Mucosa of descending colon (tissue), 3 donors: ENCODE results near the gene FNDC11. TPM values are rescaled to one million over a fixed set of nuclear protein-coding genes. Genes with fewer than 3 reads are reported as not detected.
"Not testable (repeated sequence)": the region's sequence is repeated elsewhere in the genome, so short reads cannot be mapped to it uniquely, and the experiment has no call there.

Experiments
- ATAC-seq: fragments of 200-7000 bp; cut with Tn5 transposase; one replicate; pipeline ENCODE4 v1.9.1; 2020; ENCODE audit warnings: mild to moderate bottlenecking, moderate library complexity
- DNase-seq, 3 donors: peaks; one replicate each; pipeline ENCODE4 v3.0.0-alpha.2; 2020
- H3K36me3 ChIP-seq: fragments of 200-600 bp; one replicate; pipeline ENCODE4 v1.8.0; 2021; ENCODE audit warnings: low read depth, mild to moderate bottlenecking
- H3K4me1 ChIP-seq: fragments of 200-600 bp; one replicate; pipeline ENCODE4 v1.8.0; 2021; ENCODE audit warnings: low read depth, mild to moderate bottlenecking
- H3K4me3 ChIP-seq: fragments of 200-600 bp; one replicate; pipeline ENCODE4 v1.8.0; 2021; ENCODE audit warnings: mild to moderate bottlenecking
- H3K9me3 ChIP-seq: fragments of 200-600 bp; one replicate; pipeline ENCODE4 v1.8.0; 2021; ENCODE audit warnings: mild to moderate bottlenecking
- intact Hi-C, 2 donors: fragments of 100-400 bp; cut with DNase I in 1 of 2; cut with micrococcal nuclease in 1 of 2; formaldehyde crosslinking; loops; one replicate each; pipeline versions ENCODE4 v1.11.0 to v1.11.1; 2022; cut with DNase I, micrococcal nuclease
- total RNA-seq, 3 donors: library from RNA; stranded (reverse); fragmentation: NEBNext Ultra II Directional in 2 of 3; extraction: Animal tissue kit (Norgen Biotek cat#: 25700) in 2 of 3; gene quantifications; one replicate each; pipeline versions ENCODE4 v1.2.1 to v1.2.4, GENCODE V29; 2021 to 2023
- TF ChIP-seq, protein P1 (sequence below): fragments of 200-600 bp; IDR thresholded peaks from one replicate; pipeline ENCODE4 v1.8.0; 2022; ENCODE audit warnings: antibody characterized with exemption, mild to moderate bottlenecking
- donor health status: DM: no; HTN: no; CAD: no; lungs with moderate emphysema.
- donor health status: DM: no; HTN: no; CAD: no.
- donor health status: DM: no; HTN: yes; CAD: no.

FNDC11 gene
- total RNA-seq, 3 donors from 2014 or later = 0.19 to 0.25 TPM; not detected in 1

- Histone ChIP-seq H3K36me3 (no peaks in the 10 kb centered on the region), H3K4me1 (peaks cover 9% of the 10 kb centered on the region), H3K9me3 (no peaks in the 10 kb centered on the region), H3K4me3 (no peak overlapping the region)
- ATAC-seq (peak; percentile 60), DNase-seq (peak; percentile 51 to 88 (median 57))
- intact Hi-C loops = no loop called here
- TF ChIP-seq, protein P1, sequence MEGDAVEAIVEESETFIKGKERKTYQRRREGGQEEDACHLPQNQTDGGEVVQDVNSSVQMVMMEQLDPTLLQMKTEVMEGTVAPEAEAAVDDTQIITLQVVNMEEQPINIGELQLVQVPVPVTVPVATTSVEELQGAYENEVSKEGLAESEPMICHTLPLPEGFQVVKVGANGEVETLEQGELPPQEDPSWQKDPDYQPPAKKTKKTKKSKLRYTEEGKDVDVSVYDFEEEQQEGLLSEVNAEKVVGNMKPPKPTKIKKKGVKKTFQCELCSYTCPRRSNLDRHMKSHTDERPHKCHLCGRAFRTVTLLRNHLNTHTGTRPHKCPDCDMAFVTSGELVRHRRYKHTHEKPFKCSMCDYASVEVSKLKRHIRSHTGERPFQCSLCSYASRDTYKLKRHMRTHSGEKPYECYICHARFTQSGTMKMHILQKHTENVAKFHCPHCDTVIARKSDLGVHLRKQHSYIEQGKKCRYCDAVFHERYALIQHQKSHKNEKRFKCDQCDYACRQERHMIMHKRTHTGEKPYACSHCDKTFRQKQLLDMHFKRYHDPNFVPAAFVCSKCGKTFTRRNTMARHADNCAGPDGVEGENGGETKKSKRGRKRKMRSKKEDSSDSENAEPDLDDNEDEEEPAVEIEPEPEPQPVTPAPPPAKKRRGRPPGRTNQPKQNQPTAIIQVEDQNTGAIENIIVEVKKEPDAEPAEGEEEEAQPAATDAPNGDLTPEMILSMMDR = no peak
Measured at GRCh38 chr20:63567386-63568169, 13.6 kb downstream of the FNDC11 start.

DNA sequence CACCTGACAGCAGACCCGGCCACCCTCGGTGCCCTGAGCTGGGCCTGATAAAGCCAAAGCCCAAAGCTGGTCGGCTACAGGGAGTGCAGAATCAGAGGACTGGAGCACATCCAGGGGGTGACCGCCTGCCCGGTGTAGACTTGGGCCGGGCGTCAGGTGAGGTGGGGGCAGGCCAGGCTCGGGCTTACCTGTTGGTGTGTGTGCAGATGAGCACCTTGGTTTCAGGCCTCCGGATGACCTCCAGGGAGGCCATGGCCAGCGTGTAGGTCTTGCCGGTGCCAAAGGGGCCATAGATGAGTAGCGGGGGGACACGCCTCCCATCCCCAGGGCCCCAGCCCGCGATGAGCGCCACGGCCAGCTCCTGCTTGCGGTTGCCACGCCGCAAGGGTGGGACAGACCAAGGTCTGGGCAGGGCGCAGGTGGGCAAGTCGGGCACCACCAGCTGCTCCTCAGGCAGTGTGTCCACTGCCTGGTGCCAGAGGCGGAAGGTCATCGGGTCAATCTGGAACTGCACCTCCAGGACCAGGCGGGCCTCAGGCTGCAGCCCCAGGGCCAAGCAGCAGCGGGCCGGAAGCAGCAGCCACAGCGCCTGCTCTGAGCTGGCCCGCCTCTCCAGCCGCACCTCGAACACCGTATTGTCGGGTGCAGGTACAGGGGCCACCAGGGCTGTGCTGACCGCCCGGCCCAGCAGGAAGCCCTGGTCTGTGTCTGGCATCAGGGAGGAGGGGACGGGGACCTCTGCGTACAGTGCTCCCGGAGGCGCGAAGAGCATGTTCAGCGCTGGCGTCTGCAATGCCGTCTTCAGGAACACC is 14.4 kb downstream of the FNDC11 start:
- Histone ChIP-seq H3K4me1 (peaks cover 14% of the 10 kb centered on the region), H3K9me3 (no peaks in the 10 kb centered on the region), H3K4me3 (no peak overlapping the region), H3K36me3 (no peaks in the 10 kb centered on the region)
- TF ChIP-seq, protein P1 = no peak
- intact Hi-C loops = no loop called here
- peak; percentile 17 for ATAC-seq
- peak in 2 of 3 donors; percentile 46 to 65 for DNase-seq

DNA sequence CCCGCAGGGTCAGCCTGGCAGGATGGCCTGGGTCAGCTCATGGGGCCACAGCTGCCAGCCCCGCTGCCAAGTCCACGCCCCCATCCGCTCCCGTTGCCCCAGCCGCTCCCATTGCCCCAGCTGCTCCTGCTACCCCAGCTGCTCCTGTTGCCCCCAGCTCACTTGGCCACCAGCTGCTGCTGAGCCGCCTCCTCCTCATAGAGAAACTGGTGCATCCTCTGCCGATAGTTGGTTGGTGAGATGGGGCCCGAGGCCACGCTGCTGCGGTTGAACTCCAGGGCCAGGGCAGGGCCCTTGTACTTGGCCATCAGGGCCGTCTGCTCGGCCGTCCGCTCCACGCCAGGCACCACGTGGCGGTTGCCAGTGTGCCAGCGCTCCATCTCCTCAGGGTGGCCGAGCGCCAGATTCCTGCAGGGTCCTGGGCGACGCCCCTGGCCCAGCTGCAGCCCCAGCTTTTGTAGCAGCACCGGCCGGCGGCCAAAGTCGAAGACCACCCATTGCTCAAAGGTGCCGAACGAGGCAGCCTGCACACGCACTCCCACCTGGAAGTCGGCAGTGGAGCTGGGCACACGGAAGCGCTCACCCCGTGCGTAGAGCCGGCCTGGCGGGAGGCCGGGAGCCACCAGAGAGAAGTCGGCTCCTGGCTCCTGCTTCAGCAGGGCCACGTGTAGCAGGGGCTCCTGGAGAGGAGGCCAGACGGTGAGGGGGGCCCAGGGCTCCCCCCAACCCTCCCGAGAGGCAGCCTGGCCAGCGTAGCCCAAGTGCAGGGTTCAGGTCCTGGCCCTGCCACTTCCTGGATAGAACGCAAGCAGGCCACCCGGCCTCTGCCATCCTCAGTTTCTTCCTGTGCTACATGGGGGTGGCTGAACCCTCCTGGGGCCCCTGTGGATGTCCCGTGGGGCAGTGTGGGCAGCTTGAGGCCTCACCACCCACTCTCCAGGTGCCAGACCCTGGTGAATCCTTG is 15.3 kb downstream of the FNDC11 start:
- ATAC-seq (no peak), DNase-seq (no peak)
- Histone ChIP-seq H3K36me3 (no peaks in the 10 kb centered on the region), H3K9me3 (no peaks in the 10 kb centered on the region), H3K4me1 (peaks cover 18% of the 10 kb centered on the region), H3K4me3 (no peak overlapping the region)
- TF ChIP-seq, protein P1 = no peak
- intact Hi-C loops = no loop called here

DNA sequence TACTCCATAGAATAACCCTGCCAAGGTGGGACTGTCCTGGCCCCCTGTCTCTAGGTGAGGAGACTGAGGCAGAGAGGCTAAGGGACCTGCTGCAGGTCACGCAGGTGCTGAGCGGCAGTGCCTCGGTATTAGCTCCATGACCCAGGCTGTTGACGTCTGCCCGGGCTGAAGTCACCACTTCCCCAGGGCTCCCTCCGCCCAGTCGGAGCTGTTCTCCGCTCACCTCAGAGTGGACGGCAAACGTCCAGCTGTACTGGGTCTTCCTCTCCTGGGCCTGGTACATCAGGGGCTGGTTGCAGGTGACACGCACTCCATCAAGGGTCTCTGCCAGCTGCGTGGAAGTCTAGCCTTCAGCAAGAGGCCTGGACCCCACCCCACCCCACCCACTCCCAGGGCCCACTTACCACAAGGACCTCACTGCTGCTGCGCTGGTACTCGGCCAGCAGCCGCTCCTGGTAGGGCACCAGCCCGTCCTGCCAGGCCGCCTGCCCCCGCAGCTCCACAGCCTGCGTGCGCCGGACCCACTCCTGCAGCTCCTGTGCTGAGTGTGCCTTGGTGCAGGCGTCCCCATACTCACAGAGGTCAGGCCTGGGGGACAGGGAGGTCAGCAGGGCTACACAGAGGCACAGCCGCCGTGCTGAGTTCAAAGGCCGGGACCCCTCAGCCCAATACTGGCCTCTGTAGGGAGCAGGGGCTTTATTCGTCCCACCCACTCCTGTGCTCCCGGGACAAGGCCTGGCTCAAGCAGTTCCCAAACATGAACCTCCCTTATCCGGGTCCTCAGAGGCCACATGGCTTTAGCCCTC is 16.5 kb downstream of the FNDC11 start:
- intact Hi-C loops = no loop called here
- ATAC-seq = no peak

GRCh38 chr20:63571087-63571478 is 17.1 kb downstream of the FNDC11 start:
- DNase-seq, ATAC-seq, H3K4me3 ChIP-seq, H3K36me3 ChIP-seq, intact Hi-C loops, H3K9me3 ChIP-seq: not testable (repeated sequence)
- H3K4me1 ChIP-seq = peaks cover 24% of the 10 kb centered on the region

More for the DNA sequence above, 16.5 kb downstream of the FNDC11 start:
- Histone ChIP-seq H3K4me1 (peaks cover 24% of the 10 kb centered on the region), H3K36me3 (no peaks in the 10 kb centered on the region), H3K9me3 (no peaks in the 10 kb centered on the region), H3K4me3 (no peak overlapping the region)
- DNase-seq = no peak
- TF ChIP-seq, protein P1 = no peak
